Astrocyte of the cerebellum (primary cell): Measurements from ENCODE around the gene FOXE3.

Source experiments
- DNase-seq: peaks from one replicate; pipeline ENCODE4 v3.0.0-alpha.2; 2011; ENCODE audit warnings: low read depth
- H3K4me3 ChIP-seq: 2 replicates; pipeline ENCODE4 v1.5.1; 2011; ENCODE audit warnings: mild to moderate bottlenecking, low read depth, low read length, moderate library complexity
- CTCF ChIP-seq: IDR thresholded peaks from 2 replicates; pipeline ENCODE4 v1.5.1; 2012; ENCODE audit warnings: low read length, low read depth, moderate library complexity, mild to moderate bottlenecking; ENCODE audit errors: missing control alignments
- in situ Hi-C: cut with HindIII; loops from 2 replicates; pipeline ENCODE4 v1.10.0; 2017; ENCODE audit warnings: low sequenced_read_pairs

FOXE3 gene

GRCh38 chr1:47418122-47418521, 2.0 kb downstream of the FOXE3 start:
- H3K4me3 ChIP-seq = no peak overlapping the region
- in situ Hi-C loops = no loop called here
- no peak for DNase-seq
- TF ChIP-seq CTCF = no peak

- H3K4me3 ChIP-seq = no peak overlapping the region
- no peak for DNase-seq
- in situ Hi-C loops = no loop called here
- TF ChIP-seq CTCF = no peak
Observed at GRCh38 chr1:47418681-47419325, 2.7 kb downstream of the FOXE3 start.

GRCh38 chr1:47420547-47420946, 4.5 kb downstream of the FOXE3 start:
- H3K4me3 ChIP-seq = no peak overlapping the region
- in situ Hi-C loops = no loop called here
- no peak for TF ChIP-seq CTCF
- DNase-seq = no peak

- DNase-seq = no peak
- no peak for TF ChIP-seq CTCF
- in situ Hi-C loops = no loop called here
- H3K4me3 ChIP-seq = no peak overlapping the region
Observed at GRCh38 chr1:47423872-47424271, 7.8 kb downstream of the FOXE3 start.

- peak; percentile 27 for DNase-seq
- H3K4me3 ChIP-seq = no peak overlapping the region
- TF ChIP-seq CTCF = peak; percentile 84
- in situ Hi-C loops = no loop called here
Observed at GRCh38 chr1:47424336-47424982, 8.4 kb downstream of the FOXE3 start.

GRCh38 chr1:47431534-47431933, 15.4 kb downstream of the FOXE3 start:
- no peak for DNase-seq
- in situ Hi-C loops = no loop called here
- H3K4me3 ChIP-seq = no peak overlapping the region
- TF ChIP-seq CTCF = no peak
